HL-60 (cell line): ENCODE data around the gene EFNB1.
"Not testable (repeated sequence)": the region's sequence is repeated elsewhere in the genome, so short reads cannot be mapped to it uniquely, and the experiment has no call there.

Experiments
- DNase-seq, 2 experiments: peaks; one replicate each; pipeline ENCODE4 v3.0.0-alpha.2; 2010 to 2020; ENCODE audit warnings: low read depth in 1 of 2, low spot score in 1 of 2
- H3K27ac ChIP-seq: fragments of 250-450 bp; sonication (Bioruptor Pico); replicated peaks from 2 replicates; pipeline ENCODE4 v1.5.1; 2020; ENCODE audit warnings: mild to moderate bottlenecking, moderate library complexity
- H3K27me3 ChIP-seq: fragments of 250-450 bp; sonication (Bioruptor Pico); 2 replicates; pipeline ENCODE4 v1.5.1; 2021; ENCODE audit warnings: mild to moderate bottlenecking, moderate library complexity; ENCODE audit not compliant: insufficient read depth, poor library complexity, severe bottlenecking
- H3K4me3 ChIP-seq: replicated peaks from 2 replicates; pipeline ENCODE4 v1.5.1; 2011; ENCODE audit warnings: mild to moderate bottlenecking, control low read depth, low read length; ENCODE audit not compliant: insufficient read depth
- CTCF ChIP-seq: IDR thresholded peaks from one replicate; pipeline ENCODE4 v1.5.1; 2011; ENCODE audit warnings: low read length, control low read depth, inconsistent platforms; ENCODE audit not compliant: insufficient read depth
- GABPA ChIP-seq: IDR thresholded peaks from 2 replicates; pipeline ENCODE4 v1.6.1; 2012; ENCODE audit warnings: low read depth
- POLR2AphosphoS5 ChIP-seq: IDR thresholded peaks from 2 replicates; pipeline ENCODE4 v1.6.1; 2012; ENCODE audit warnings: low read depth
- REST ChIP-seq: IDR thresholded peaks from 2 replicates; pipeline ENCODE4 v1.6.1; 2012; ENCODE audit warnings: low read depth; ENCODE audit not compliant: insufficient replicate concordance
- SPI1 ChIP-seq: IDR thresholded peaks from 2 replicates; pipeline ENCODE4 v1.6.1; 2012; ENCODE audit warnings: low read depth, mild to moderate bottlenecking, borderline replicate concordance

Gene EFNB1

DNA sequence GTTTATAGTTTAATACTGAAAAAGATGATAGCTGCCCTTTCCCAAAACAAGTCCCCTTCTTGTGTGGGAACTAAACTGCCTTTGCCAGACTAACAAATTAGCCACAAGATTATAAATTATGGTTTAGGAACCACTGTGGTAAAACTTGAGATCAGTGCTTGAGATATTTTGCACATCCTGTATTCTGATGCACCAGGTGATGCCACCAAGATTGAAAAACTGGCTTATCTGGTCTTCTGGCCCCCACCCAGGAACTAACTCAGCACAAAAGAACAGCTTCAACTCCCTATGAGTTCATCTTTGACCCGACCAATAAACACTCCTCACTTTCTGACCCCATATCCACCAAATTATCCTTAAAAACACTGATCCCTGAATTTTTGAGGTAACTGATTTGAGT is 36.7 kb upstream of the EFNB1 start:
- H3K27me3 ChIP-seq = no peaks in the 10 kb centered on the region
- TF ChIP-seq REST (no peak), POLR2AphosphoS5 (no peak), GABPA (no peak), SPI1 (no peak), CTCF (no peak)
- no peak overlapping the region for H3K4me3 ChIP-seq
- H3K27ac ChIP-seq = no peak overlapping the region
- no peak for DNase-seq

GRCh38 chrX:68794461-68794860 is 34.4 kb upstream of the EFNB1 start:
- no peak for DNase-seq
- H3K4me3 ChIP-seq = no peak overlapping the region
- no peak overlapping the region for H3K27ac ChIP-seq
- no peaks in the 10 kb centered on the region for H3K27me3 ChIP-seq
- TF ChIP-seq REST = no peak
- TF ChIP-seq GABPA = no peak
- no peak for TF ChIP-seq POLR2AphosphoS5
- no peak for TF ChIP-seq SPI1
- TF ChIP-seq CTCF = no peak

GRCh38 chrX:68795741-68796140 is 33.1 kb upstream of the EFNB1 start:
- no peak for DNase-seq
- Histone ChIP-seq H3K27me3 (no peaks in the 10 kb centered on the region), H3K4me3 (no peak overlapping the region), H3K27ac (no peak overlapping the region)
- no peak for TF ChIP-seq REST
- TF ChIP-seq CTCF = no peak
- no peak for TF ChIP-seq SPI1
- TF ChIP-seq GABPA = no peak

DNA sequence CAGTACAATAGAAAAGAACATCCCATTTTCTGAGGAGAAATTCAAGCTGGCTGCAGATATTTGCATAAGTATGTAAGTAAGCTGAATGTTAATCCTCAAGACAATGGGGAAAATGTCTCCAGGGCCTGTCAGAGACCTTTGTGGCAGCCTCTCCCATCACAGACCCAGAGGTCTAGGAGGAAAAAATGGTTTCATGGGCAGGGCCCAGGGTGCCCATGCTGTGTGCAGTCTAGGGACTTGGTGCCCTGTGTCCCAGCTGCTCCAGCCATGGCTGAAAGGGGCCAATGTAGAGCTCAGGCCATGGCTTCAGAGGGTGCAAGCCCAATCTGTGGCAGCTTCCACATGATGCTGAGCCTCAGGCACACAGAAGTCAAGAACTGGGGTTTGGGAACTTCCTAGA is 30.4 kb upstream of the EFNB1 start:
- H3K27ac ChIP-seq, DNase-seq, H3K4me3 ChIP-seq, H3K27me3 ChIP-seq: not testable (repeated sequence)
